Measurements from ENCODE around the gene ABCB4.

Gene ABCB4

DNA sequence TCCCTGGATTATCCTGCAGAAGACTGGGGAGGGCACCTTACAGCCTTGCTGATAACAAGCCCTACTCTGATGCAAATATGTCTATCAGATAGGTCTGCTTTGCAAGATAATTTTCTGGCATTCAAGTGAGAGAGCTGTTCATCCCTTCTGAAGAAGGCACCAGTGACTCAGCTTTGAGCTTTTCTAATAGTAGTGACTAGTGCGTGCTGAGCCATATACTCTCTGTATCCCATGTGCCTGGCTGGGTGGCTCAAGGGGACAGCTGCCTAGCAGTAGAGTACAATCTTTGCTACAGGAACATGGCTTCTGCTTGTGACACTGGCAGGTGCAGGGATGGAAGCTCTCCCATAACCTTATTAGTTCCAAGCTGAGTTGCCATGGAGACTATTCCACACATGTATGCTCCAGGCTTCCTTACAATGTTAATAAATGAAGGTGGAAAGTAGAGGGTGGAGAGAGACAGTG, 35.0 kb upstream of the ABCB4 start:
- no peak overlapping the region for H3K4me3 ChIP-seq (ENCODE audit: low read depth, low read length)
- TF ChIP-seq, protein P1, sequence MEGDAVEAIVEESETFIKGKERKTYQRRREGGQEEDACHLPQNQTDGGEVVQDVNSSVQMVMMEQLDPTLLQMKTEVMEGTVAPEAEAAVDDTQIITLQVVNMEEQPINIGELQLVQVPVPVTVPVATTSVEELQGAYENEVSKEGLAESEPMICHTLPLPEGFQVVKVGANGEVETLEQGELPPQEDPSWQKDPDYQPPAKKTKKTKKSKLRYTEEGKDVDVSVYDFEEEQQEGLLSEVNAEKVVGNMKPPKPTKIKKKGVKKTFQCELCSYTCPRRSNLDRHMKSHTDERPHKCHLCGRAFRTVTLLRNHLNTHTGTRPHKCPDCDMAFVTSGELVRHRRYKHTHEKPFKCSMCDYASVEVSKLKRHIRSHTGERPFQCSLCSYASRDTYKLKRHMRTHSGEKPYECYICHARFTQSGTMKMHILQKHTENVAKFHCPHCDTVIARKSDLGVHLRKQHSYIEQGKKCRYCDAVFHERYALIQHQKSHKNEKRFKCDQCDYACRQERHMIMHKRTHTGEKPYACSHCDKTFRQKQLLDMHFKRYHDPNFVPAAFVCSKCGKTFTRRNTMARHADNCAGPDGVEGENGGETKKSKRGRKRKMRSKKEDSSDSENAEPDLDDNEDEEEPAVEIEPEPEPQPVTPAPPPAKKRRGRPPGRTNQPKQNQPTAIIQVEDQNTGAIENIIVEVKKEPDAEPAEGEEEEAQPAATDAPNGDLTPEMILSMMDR (IDR thresholded peaks at IDR 0.05; ENCODE audit: low read depth, low read length): no peak

DNA sequence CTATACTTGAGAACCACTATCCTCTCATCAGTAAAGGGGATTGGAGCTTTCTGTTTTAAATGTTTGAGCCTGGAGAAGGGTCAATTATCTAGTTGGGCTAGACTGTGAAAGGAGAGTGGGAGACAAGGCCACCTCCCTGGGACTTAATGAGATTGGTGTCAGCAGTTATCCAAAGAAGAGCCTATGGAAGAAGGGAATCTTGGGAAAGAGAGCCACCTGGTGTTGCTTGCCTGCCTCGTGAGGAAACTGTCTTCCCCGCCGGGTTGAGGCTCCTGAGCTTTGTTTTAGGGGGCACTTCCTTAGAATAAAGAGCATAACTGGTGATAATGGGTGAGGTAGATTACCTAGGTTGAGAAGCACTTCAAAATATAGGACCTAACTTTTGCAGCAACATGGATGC, 32.0 kb upstream of the ABCB4 start:
- H3K4me3 ChIP-seq (ENCODE audit: low read depth, low read length): no peak overlapping the region
- TF ChIP-seq, protein P1 (IDR thresholded peaks at IDR 0.05; ENCODE audit: low read depth, low read length): no peak

DNA sequence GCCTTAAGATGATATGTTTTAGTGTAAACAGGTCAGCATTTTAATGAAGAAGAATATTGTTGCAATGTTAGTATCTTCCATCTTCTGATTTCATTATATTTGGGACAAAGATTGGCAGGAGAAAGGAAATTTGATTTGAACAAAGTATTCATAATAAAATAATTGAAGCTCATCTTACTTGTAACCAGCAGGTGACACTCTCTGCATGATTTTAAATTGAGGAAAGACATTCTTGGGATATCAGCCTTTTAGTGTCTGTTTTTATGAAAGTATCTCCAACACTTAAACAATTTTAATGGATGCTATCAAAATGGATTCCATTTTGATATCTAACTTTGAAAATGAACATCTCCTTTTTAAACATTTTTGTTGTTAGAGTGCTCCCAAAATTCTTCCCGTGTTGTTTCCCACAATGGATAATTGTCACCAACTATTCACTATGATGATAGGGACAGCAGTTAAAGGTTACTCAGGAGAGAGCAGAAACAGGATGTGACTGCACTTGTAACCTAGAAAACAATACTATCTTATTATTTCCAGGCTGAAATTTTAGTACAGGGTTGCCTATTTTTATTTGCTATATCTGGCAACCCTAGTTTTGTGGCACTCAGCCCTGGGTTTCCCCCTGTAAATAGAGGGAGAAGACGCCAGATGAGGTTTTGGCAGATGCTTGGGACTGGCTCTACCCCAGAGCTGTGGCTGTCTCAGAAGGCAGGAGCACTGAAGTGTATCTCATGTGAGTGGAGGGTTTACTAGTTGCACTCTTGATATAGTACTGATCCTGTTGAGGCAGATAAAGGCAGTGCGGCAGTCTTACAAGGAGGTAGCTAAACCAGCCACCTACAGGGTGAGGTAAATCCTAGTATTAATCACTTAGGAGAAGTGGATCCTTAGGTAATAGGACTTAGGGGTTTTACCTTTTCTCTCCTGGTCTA, 31.0 kb upstream of the ABCB4 start:
- H3K4me3 ChIP-seq (ENCODE audit: low read depth, low read length): no peak overlapping the region
- TF ChIP-seq, protein P1 (IDR thresholded peaks at IDR 0.05; ENCODE audit: low read depth, low read length): no peak

DNA sequence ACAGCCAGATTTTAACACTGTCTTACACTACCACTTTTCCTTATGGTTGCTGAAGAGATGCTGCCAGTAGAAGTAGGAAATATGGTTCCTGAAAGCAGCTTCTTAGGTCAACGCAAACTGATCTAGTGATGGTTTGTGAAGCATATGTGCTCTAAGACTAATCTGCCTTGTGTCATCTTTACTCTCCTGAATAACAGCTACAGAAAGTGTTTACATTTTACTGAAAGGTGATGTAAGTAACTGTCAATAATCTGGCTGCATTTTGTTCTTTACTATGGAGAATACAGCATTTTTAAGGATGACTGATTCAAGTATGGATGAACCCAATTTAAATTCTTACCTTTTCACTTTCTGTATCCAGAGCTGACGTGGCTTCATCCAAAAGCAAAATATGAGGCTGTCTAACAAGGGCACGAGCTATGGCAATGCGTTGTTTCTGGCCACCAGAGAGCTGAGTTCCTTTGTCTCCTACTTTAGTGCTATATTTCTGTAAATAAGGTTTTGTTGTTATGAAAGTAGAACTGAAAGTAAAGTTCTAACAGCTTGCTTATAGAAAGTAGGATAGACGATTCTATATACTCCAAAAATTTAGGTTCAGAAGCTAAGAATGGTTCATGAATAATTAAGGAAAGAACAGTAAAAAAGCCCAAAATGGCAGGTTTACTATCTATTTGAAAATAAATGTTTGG, 30.2 kb upstream of the ABCB4 start:
- TF ChIP-seq, protein P1 (IDR thresholded peaks at IDR 0.05; ENCODE audit: low read depth, low read length): no peak
- no peak overlapping the region for H3K4me3 ChIP-seq (ENCODE audit: low read depth, low read length)

DNA sequence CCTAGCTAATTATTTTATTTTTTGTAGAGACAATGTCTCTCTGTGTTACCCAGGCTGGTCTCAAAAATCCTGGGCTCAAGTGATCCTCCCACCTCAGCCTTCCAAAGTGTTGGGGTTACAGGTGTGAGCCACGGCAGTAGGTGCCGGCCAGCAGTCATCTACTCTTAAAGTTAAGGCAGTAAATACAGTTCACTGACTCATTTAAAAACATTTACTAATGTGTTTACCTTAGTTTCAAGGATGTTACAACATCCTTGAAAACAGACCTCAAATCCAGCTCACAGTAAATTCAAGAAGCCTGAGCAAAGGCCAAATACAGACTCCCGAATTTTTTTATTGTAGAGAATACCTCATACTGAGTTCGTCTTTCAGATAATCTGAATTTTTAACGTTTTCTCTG, 29.6 kb upstream of the ABCB4 start:
- TF ChIP-seq, protein P1 (IDR thresholded peaks at IDR 0.05; ENCODE audit: low read depth, low read length): no peak
- H3K4me3 ChIP-seq (ENCODE audit: low read depth, low read length): no peak overlapping the region

DNA sequence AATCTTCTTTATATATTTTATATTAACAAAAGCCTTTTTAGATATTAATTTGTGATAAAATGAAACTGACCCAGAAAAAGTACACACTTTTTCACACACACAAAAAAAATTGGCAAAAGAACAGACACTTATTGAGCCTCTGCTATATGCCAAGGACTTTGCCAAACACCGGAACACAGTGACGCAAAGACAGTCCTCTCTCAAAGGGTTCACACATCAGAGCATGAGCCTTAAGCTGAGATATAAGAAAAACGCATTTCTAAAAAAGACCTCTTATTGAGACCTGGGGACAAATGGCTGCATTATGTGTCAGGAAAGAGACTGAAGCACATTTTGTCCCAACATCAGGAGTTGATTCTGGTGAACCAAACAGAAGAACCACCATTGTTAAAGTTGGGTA, 24.0 kb upstream of the ABCB4 start:
- TF ChIP-seq, protein P1 (IDR thresholded peaks at IDR 0.05; ENCODE audit: low read depth, low read length): no peak
- H3K4me3 ChIP-seq (ENCODE audit: low read depth, low read length): no peak overlapping the region

DNA sequence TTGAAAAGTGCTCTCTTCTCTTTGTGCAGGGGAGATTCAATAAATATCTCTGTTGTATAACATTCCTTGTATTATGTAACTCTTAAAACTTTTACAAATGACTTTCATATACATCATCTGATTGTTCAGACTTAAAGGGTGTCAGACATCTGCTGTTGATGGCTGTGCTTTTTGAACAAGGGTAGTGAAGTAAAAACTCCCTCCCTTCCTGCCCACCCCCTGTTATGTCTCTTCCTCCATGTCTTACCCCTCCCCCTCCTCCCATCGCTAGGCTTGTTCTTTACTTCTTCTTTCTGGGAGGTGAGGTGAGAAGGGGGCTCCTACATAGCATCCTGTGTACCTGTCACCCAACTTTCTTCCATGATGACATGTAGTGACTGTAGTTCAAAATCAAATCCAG, 23.4 kb upstream of the ABCB4 start:
- H3K4me3 ChIP-seq (ENCODE audit: low read depth, low read length): no peak overlapping the region
- TF ChIP-seq, protein P1 (IDR thresholded peaks at IDR 0.05; ENCODE audit: low read depth, low read length): no peak

Measured in WI38 (cell line).